GM12892 (cell line): Measurements from ENCODE around the gene CHTF8.

Source experiments
- POLR2A ChIP-seq: IDR thresholded peaks from 2 replicates; pipeline ENCODE4 v1.6.1; 2011; ENCODE audit warnings: low read depth, low read length, control low read depth
- POLR2AphosphoS5 ChIP-seq: IDR thresholded peaks from 2 replicates; pipeline ENCODE4 v1.6.1; 2011; ENCODE audit warnings: low read depth, low read length, control low read depth
- TAF1 ChIP-seq: IDR thresholded peaks from 2 replicates; pipeline ENCODE4 v1.6.1; 2011; ENCODE audit warnings: low read depth, mild to moderate bottlenecking, control low read depth, low read length, borderline replicate concordance

DNA sequence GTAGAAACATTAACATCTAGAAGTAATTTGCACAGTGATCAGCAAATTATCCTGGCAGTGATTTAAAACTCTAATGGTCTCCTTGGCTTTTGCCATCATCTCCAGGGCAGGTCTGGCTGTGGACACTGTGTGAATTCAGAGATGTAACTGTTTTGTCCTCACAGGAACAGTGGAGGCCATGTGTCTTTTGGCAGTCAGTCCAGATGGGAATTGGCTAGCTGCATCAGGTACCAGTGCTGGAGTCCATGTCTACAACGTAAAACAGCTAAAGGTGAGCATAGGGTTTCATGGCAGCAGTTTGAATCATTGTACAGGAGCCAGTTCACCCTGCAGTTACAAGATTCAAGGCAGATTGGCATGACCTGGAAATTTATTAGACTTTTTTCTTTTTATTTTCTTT, 27.8 kb upstream of the CHTF8 start:
- TF ChIP-seq POLR2A (no peak), POLR2AphosphoS5 (no peak), TAF1 (no peak)
